Mammary epithelial cell (primary cell): ENCODE data around the gene PROSER2.

Experiments used
- CTCF ChIP-seq, 2 donors: IDR thresholded peaks in 1 of 2; conservative IDR thresholded peaks in 1 of 2; 2 replicates each; pipeline ENCODE4 v1.5.1; 2011 to 2012; ENCODE audit warnings: inconsistent platforms in 2 of 2, low read length in 2 of 2, mild to moderate bottlenecking in 2 of 2, control low read depth in 1 of 2, low read depth in 1 of 2; ENCODE audit not compliant: insufficient read depth in 1 of 2; ENCODE audit errors: extremely low read depth in 1 of 2
- EZH2 ChIP-seq: IDR thresholded peaks from 2 replicates; pipeline ENCODE4 v1.6.1; 2012; ENCODE audit warnings: low read length, inconsistent platforms, borderline replicate concordance

- no peak for TF ChIP-seq CTCF (conservative IDR thresholded peaks at IDR 0.05 in 1 of 2, IDR thresholded peaks at IDR 0.05 in 1 of 2; ENCODE audit: extremely low read depth in 1 of 2, insufficient read depth in 1 of 2, low read depth in 1 of 2, low read length in 2 of 2)
- TF ChIP-seq EZH2 = no peak
Observed at GRCh38 chr10:11783558-11783865, 39.6 kb upstream of the PROSER2 start.
